HuH-7 (cell line): ENCODE results near the gene GPR173.

Experiments
- DNase-seq: peaks from one replicate; pipeline ENCODE4 v3.0.0; 2011; ENCODE audit warnings: low spot score

The GPR173 gene

GRCh38 chrX:53071064-53071463 lies 22.5 kb downstream of the GPR173 start:
- DNase-seq = no peak

GRCh38 chrX:53071604-53072417 lies 23.2 kb downstream of the GPR173 start:
- no peak for DNase-seq

- DNase-seq = no peak
Measured at GRCh38 chrX:53072418-53073114, 24.0 kb downstream of the GPR173 start.

GRCh38 chrX:53073115-53073586 lies 24.6 kb downstream of the GPR173 start:
- DNase-seq = no peak

DNA sequence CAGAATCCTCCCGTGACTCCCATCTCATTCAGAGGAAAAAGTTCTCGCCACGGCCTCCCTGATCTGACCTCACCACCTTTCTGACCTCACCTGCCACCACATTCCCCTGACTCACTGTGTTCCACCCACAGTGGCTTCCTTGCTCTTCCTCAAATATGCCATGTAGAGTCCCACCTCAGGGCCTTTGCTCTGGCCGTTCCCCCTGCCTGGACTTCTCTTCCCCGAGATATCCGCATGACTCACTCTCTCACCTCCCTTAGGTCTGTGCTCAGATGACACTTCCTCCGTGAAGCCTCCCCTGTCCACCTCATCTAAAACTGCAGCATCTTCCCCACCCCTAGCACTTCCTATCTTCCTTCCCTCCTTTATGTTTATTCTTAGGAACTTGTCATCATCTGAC lies 26.4 kb downstream of the GPR173 start:
- no peak for DNase-seq

DNA sequence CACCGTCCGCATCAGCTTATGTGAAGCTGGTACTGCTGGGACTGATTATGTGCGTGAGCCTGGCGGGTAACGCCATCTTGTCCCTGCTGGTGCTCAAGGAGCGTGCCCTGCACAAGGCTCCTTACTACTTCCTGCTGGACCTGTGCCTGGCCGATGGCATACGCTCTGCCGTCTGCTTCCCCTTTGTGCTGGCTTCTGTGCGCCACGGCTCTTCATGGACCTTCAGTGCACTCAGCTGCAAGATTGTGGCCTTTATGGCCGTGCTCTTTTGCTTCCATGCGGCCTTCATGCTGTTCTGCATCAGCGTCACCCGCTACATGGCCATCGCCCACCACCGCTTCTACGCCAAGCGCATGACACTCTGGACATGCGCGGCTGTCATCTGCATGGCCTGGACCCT lies 28.1 kb downstream of the GPR173 start:
- DNase-seq = no peak

- no peak for DNase-seq
Measured at GRCh38 chrX:53077207-53078197, 28.9 kb downstream of the GPR173 start.

- DNase-seq = no peak
Measured at GRCh38 chrX:53078943-53079342, 30.4 kb downstream of the GPR173 start.

DNA sequence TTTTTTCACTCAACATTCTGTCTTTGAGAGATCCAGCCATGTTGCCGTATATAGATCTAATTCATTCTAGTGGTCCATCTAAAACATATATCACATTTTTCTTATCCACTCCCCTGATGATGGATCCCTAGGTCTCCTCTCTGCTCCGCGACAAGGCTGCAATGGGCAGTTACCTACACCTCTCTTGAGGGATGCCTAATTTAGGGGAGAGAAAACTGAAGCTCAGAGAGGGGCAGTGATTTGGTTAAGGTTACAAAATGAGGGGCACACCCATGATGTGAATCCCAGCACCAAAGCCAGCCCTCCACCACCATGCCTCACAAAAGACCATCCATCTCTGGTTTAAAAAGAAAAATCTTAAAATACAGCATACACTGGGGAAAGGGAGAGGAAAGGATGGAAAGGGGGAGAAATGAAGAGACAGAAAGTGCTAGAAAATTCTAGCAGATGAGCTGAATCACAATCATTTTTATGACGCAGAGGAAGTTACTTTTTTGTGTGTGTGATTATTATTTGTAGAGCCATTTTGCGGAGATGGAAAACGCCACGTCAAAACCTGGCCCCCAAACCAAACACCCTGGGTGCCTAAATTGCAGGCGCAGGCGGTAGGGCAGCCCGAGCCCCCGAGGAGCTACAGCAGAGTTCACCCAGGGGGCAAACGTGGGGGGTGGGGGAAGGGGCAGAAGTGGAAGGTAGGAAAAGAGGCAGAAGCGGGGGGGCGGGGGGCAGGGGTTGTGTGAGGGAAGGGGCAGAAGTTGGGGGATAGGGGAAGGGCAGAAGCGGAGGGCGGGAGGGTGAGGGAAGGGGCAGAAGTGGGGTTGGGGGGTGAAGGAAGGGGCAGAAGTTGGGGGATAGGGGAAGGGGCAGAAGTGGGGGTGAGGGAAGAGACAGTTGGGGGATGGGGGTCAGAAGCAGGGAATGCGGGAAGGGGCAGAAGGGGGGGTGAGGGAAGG lies 32.3 kb downstream of the GPR173 start:
- no peak for DNase-seq

DNA sequence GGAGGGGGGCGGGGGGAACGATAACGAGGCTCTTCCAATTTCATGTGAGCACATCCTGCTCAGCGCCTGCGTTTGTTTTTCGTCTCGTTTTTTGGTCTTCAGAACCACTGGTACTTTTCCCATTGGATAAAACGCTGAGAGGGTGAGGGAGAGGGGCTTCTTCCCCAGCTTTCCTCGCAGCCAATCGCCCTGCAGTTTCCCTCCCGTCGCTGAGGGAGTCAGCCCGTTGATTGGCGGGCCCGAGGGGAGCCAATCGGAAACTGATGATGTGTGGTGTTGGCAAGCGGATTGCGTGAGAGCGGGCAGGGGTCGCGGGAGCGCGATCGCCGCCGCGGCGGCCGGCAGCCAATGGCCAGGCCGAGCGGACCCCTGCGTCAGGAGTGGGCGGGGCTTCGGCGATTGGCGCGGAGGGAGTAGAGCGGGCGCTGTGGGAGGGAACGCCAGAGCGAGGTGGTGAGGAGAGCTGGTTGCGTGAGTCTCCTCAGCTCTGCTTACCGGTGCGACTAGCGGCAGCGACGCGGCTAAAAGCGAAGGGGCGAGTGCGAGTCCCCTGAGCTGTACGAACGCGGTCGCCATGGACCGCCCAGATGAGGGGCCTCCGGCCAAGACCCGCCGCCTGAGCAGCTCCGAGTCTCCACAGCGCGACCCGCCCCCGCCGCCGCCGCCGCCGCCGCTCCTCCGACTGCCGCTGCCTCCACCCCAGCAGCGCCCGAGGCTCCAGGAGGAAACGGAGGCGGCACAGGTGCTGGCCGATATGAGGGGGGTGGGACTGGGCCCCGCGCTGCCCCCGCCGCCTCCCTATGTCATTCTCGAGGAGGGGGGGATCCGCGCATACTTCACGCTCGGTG lies 33.6 kb downstream of the GPR173 start, which contains the start of gene TSPYL2:
TSPYL2 (plus strand) TSS at position 443 of the 848 bp plus-strand sequence; CDS start at position 575, 132 bp downstream.
- peak; percentile 96 for DNase-seq

DNA sequence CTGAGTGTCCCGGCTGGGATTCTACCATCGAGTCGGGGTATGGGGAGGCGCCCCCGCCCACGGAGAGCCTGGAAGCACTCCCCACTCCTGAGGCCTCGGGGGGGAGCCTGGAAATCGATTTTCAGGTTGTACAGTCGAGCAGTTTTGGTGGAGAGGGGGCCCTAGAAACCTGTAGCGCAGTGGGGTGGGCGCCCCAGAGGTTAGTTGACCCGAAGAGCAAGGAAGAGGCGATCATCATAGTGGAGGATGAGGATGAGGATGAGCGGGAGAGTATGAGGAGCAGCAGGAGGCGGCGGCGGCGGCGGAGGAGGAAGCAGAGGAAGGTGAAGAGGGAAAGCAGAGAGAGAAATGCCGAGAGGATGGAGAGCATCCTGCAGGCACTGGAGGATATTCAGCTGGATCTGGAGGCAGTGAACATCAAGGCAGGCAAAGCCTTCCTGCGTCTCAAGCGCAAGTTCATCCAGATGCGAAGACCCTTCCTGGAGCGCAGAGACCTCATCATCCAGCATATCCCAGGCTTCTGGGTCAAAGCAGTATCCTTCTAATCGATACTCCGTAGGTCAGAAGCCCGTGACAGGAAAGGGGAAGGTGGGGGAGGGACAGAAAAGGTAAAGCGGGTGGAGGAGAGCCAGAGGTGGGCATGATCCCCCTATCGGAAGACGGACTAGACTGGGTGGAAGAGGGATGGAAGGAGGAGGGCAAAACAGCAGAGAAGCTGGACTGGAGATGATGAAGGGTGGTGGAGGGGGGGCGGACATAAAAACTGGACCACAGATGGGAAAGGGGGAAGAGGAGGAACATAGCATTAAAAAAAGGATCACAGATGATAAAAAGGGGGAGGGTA lies 34.4 kb downstream of the GPR173 start:
- DNase-seq = no peak

DNA sequence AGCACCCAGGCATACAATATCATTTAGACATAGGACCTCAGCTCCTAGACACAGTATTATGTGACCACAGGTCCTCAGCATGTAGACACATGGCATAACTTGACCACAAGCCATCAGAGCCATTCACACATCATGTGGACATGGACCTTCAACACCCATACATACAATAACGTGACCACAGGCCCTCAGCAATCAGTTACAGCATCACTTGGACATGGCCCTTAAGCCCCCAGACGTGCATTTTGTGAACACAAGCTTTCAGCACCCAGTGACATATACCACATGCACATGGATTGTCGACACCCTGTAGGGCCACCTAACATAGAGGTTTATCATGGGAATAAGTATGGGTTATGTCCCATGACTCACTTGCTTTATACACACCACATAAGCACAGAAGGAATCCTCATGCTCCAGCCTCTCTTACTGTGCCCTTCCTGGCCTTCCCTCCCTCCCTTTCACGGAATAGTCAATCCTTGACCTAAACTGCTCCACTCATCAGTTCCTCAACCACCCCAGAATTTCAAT lies 35.5 kb downstream of the GPR173 start:
- no peak for DNase-seq

DNA sequence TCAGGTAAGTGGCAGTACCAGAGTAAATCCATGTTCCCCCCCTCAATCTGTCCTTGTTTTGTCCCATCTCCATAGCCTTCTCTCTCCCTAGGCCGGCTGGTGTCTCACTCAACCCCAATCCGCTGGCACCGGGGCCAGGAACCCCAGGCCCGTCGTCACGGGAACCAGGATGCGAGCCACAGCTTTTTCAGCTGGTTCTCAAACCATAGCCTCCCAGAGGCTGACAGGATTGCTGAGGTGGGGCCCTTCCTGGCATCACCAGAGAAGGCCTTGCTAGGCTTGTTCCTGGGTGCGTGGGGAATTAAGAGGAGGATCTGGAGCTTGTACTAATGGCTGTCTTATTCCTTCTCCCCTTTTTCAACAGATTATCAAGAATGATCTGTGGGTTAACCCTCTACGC lies 36.3 kb downstream of the GPR173 start:
- no peak for DNase-seq

GRCh38 chrX:53085661-53086229 lies 37.2 kb downstream of the GPR173 start:
- no peak for DNase-seq

DNA sequence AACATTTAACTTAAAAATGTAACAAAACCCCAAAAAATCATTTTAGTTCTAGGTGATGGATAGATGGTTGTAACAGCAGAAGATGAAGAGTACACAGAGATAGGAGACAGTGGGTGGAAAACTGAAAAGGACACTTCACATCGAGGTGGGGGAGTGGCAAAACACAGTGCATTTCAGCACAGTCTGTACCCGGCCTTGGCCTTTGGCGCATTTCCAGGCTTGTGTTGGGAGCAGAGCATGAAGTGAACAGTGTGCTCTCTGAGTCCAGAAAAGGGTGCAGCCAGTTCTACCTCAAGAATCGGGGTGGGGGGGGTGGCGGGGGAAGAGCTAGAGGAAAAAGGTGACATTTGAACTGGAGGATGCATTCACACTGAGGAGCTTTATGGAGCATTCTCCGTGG lies 37.9 kb downstream of the GPR173 start:
- DNase-seq = no peak

GRCh38 chrX:53087388-53087831 lies 38.8 kb downstream of the GPR173 start:
- DNase-seq = no peak

- DNase-seq = no peak
Measured at GRCh38 chrX:53088136-53088974, 39.8 kb downstream of the GPR173 start.
